Measurements from ENCODE around the gene ENPP5.
"Not testable (repeated sequence)": the region's sequence is repeated elsewhere in the genome, so short reads cannot be mapped to it uniquely, and the experiment has no call there.

The ENPP5 gene

GRCh38 chr6:46172176-46172575, 1.4 kb upstream of the ENPP5 start:
- no peak for ATAC-seq

- ATAC-seq, result no peak
These were observed 10.7 kb downstream of the ENPP5 start for GRCh38 chr6:46160102-46160501.

GRCh38 chr6:46159229-46159628, 11.6 kb downstream of the ENPP5 start:
- no peak for ATAC-seq

- no peak for ATAC-seq
These were observed 14.1 kb downstream of the ENPP5 start for GRCh38 chr6:46156701-46157100.

- ATAC-seq, result not testable (repeated sequence)
These were observed 21.7 kb downstream of the ENPP5 start for GRCh38 chr6:46149066-46149465.

- no peak for ATAC-seq
These were observed 26.5 kb downstream of the ENPP5 start for GRCh38 chr6:46144270-46144669.

GRCh38 chr6:46138281-46138680, 32.5 kb downstream of the ENPP5 start:
- no peak for ATAC-seq

GRCh38 chr6:46137387-46137786, 33.4 kb downstream of the ENPP5 start:
- peak in 1 of 2 donors; percentile 24 for ATAC-seq

GRCh38 chr6:46136831-46137230, 33.9 kb downstream of the ENPP5 start:
- ATAC-seq, result no peak

GRCh38 chr6:46135176-46135575, 35.6 kb downstream of the ENPP5 start:
- no peak for ATAC-seq

GRCh38 chr6:46134216-46134615, 36.6 kb downstream of the ENPP5 start:
- no peak for ATAC-seq

- ATAC-seq, result not testable (repeated sequence)
These were observed 39.5 kb downstream of the ENPP5 start for GRCh38 chr6:46131291-46131690.

GRCh38 chr6:46130666-46131065, 40.1 kb downstream of the ENPP5 start:
- no peak for ATAC-seq

- peak; percentile 100 for ATAC-seq
These were observed 40.9 kb downstream of the ENPP5 start, which contains the start of gene ENPP4 for GRCh38 chr6:46129629-46130511. TSS of gene ENPP4 (plus strand) at chr6:46129989. CDS start at chr6:46139584, 9,595 bp downstream.

GRCh38 chr6:46129291-46129628, 41.5 kb downstream of the ENPP5 start:
- peak in 1 of 2 donors; percentile 5 for ATAC-seq

- ATAC-seq, result no peak
These were observed 42.3 kb downstream of the ENPP5 start for GRCh38 chr6:46128476-46128875.

GRCh38 chr6:46119679-46120078, 51.1 kb downstream of the ENPP5 start:
- ATAC-seq, result not testable (repeated sequence)

- no peak for ATAC-seq
These were observed 51.9 kb downstream of the ENPP5 start for GRCh38 chr6:46118836-46119235.

GRCh38 chr6:46118157-46118556, 52.6 kb downstream of the ENPP5 start:
- ATAC-seq, result no peak

- ATAC-seq, result no peak
These were observed 54.5 kb downstream of the ENPP5 start for GRCh38 chr6:46116289-46116688.

- no peak for ATAC-seq
These were observed 55.1 kb downstream of the ENPP5 start for GRCh38 chr6:46115634-46116033.

GRCh38 chr6:46113370-46113769, 57.4 kb downstream of the ENPP5 start:
- ATAC-seq, result no peak

All from activated CD4-positive, CD25-positive, alpha-beta regulatory T cell treated with anti-CD3 and anti-CD28 coated beads, Interleukin-2, amount 50 U/mL, for 24 hours (primary cell).